WTC11 (cell line): ENCODE results near the gene SUPT3H. TPM values are rescaled to one million over a fixed set of nuclear protein-coding genes. Genes with fewer than 3 reads are reported as not detected.

ENCODE experiments used
- ATAC-seq: fragments of 200-7000 bp; cut with Tn5 transposase; 2 replicates; pipeline ENCODE4 v1.10.0; 2021; ENCODE audit warnings: mild to moderate bottlenecking, moderate library complexity
- CTCF ChIA-PET: fragments of 300-600 bp; sonication (Branson Sonifier 250); formaldehyde crosslinking; loops from one replicate; lab custom pipeline; 2021; ENCODE audit warnings: antibody characterized with exemption; lab: Charles Lee
- POLR2A ChIA-PET: fragments of 350-600 bp; sonication (Branson Sonifier 250); formaldehyde crosslinking; loops from one replicate; lab custom pipeline; 2021; ENCODE audit warnings: antibody characterized with exemption; lab: Charles Lee
- DNase-seq: peaks from one replicate; pipeline ENCODE4 v3.0.0; 2021; ENCODE audit warnings: low spot score
- H3K27ac Mint-ChIP-seq: 2 replicates; pipeline ENCODE4 v1.8.0; 2021; ENCODE audit warnings: mixed read lengths
- H3K27me3 Mint-ChIP-seq: 2 replicates; pipeline ENCODE4 v1.8.0; 2021; ENCODE audit warnings: low read depth, mild to moderate bottlenecking, moderate library complexity, mixed read lengths
- H3K36me3 Mint-ChIP-seq: 2 replicates; pipeline ENCODE4 v1.8.0; 2021; ENCODE audit warnings: mixed read lengths
- H3K4me1 Mint-ChIP-seq: 2 replicates; pipeline ENCODE4 v1.8.0; 2022; ENCODE audit warnings: mixed read lengths
- H3K4me3 Mint-ChIP-seq: 2 replicates; pipeline ENCODE4 v1.8.0; 2021; ENCODE audit warnings: mild to moderate bottlenecking, moderate library complexity, mixed read lengths
- H3K9me3 Mint-ChIP-seq: 2 replicates; pipeline ENCODE4 v1.8.0; 2021; ENCODE audit warnings: mixed read lengths
- CBFB ChIP-seq: sonication (generic); formaldehyde crosslinking; IDR thresholded peaks from 2 replicates; pipeline ENCODE4 v1.8.1; 2022; ENCODE audit warnings: mild to moderate bottlenecking, low read depth, missing genetic modification reagents
- ETV6 ChIP-seq: sonication (generic); formaldehyde crosslinking; IDR thresholded peaks from 2 replicates; pipeline ENCODE4 v1.8.1; 2022; ENCODE audit warnings: mild to moderate bottlenecking, missing genetic modification reagents
- GRHL2 ChIP-seq: fragments of 250-450 bp; sonication (Bioruptor Pico); IDR thresholded peaks from 2 replicates; pipeline ENCODE4 v1.8.0; 2022; ENCODE audit warnings: mild to moderate bottlenecking, moderate library complexity; ENCODE audit not compliant: insufficient replicate concordance, severe bottlenecking
- IRF1 ChIP-seq: sonication (generic); formaldehyde crosslinking; IDR thresholded peaks from 2 replicates; pipeline ENCODE4 v1.8.0; 2023; ENCODE audit warnings: missing genetic modification reagents
- NFE2L1 ChIP-seq: sonication (generic); formaldehyde crosslinking; IDR thresholded peaks from 2 replicates; pipeline ENCODE4 v1.8.1; 2023; ENCODE audit warnings: missing genetic modification reagents
- OVOL2 ChIP-seq: fragments of 250-450 bp; sonication (Bioruptor Pico); IDR thresholded peaks from 2 replicates; pipeline ENCODE4 v1.9.0; 2021; ENCODE audit warnings: mild to moderate bottlenecking, borderline replicate concordance
- PRRX2 ChIP-seq: fragments of 250-450 bp; sonication (Bioruptor Pico); IDR thresholded peaks from 2 replicates; pipeline ENCODE4 v1.8.0; 2021; ENCODE audit warnings: mild to moderate bottlenecking
- SMAD4 ChIP-seq: sonication (generic); formaldehyde crosslinking; IDR thresholded peaks from 2 replicates; pipeline ENCODE4 v1.8.0; 2022; ENCODE audit warnings: mild to moderate bottlenecking, missing genetic modification reagents
- TEAD4 ChIP-seq: sonication (generic); formaldehyde crosslinking; IDR thresholded peaks from 2 replicates; pipeline ENCODE4 v1.8.0; 2022; ENCODE audit warnings: mild to moderate bottlenecking, missing genetic modification reagents
- USF2 ChIP-seq: sonication (generic); formaldehyde crosslinking; IDR thresholded peaks from 2 replicates; pipeline ENCODE4 v1.8.1; 2023; ENCODE audit warnings: mild to moderate bottlenecking, missing genetic modification reagents, moderate library complexity
- ZNF121 ChIP-seq: sonication (generic); formaldehyde crosslinking; IDR thresholded peaks from 2 replicates; pipeline ENCODE4 v1.8.0; 2023; ENCODE audit warnings: missing genetic modification reagents
- ZNF317 ChIP-seq: sonication (generic); formaldehyde crosslinking; IDR thresholded peaks from 2 replicates; pipeline ENCODE4 v1.8.1; 2023; ENCODE audit warnings: low read depth, mild to moderate bottlenecking, moderate library complexity, missing genetic modification reagents, borderline replicate concordance
- ZNF396 ChIP-seq: fragments of 250-450 bp; sonication (Bioruptor Pico); IDR thresholded peaks from 2 replicates; pipeline ENCODE4 v1.8.0; 2021; ENCODE audit warnings: mild to moderate bottlenecking, moderate library complexity, borderline replicate concordance
- ZNF671 ChIP-seq: fragments of 250-450 bp; sonication (Bioruptor Pico); IDR thresholded peaks from 2 replicates; pipeline ENCODE4 v1.8.0; 2021; ENCODE audit warnings: mild to moderate bottlenecking
- total RNA-seq: library from RNA; stranded (reverse); gene quantifications from 3 replicates; pipeline ENCODE4 v1.2.3, GENCODE V29; 2021
- TF ChIP-seq, protein P1 (sequence below): sonication (generic); formaldehyde crosslinking; IDR thresholded peaks from 2 replicates; pipeline ENCODE4 v1.8.0; 2022; ENCODE audit warnings: missing genetic modification reagents
- TF ChIP-seq, protein P2 (sequence below): sonication (generic); formaldehyde crosslinking; IDR thresholded peaks from 2 replicates; pipeline ENCODE4 v1.8.1; 2022; ENCODE audit warnings: low read depth, mild to moderate bottlenecking, moderate library complexity, missing genetic modification reagents, borderline replicate concordance
- TF ChIP-seq, protein P3 (sequence below): sonication (generic); formaldehyde crosslinking; IDR thresholded peaks from 2 replicates; pipeline ENCODE4 v1.8.0; 2022; ENCODE audit warnings: mild to moderate bottlenecking, missing genetic modification reagents
- TF ChIP-seq, protein P4 (sequence below): sonication (generic); formaldehyde crosslinking; IDR thresholded peaks from 2 replicates; pipeline ENCODE4 v1.8.1; 2023; ENCODE audit warnings: mild to moderate bottlenecking, missing genetic modification reagents, moderate library complexity

Gene SUPT3H
- total RNA-seq, 1 experiment from 2014 or later, result 15.3 TPM

GRCh38 chr6:45302832-45303231, 74.9 kb downstream of the SUPT3H start:
- TF ChIP-seq CBFB (CRISPR knock-in tag), result no peak
- TF ChIP-seq, protein P1, sequence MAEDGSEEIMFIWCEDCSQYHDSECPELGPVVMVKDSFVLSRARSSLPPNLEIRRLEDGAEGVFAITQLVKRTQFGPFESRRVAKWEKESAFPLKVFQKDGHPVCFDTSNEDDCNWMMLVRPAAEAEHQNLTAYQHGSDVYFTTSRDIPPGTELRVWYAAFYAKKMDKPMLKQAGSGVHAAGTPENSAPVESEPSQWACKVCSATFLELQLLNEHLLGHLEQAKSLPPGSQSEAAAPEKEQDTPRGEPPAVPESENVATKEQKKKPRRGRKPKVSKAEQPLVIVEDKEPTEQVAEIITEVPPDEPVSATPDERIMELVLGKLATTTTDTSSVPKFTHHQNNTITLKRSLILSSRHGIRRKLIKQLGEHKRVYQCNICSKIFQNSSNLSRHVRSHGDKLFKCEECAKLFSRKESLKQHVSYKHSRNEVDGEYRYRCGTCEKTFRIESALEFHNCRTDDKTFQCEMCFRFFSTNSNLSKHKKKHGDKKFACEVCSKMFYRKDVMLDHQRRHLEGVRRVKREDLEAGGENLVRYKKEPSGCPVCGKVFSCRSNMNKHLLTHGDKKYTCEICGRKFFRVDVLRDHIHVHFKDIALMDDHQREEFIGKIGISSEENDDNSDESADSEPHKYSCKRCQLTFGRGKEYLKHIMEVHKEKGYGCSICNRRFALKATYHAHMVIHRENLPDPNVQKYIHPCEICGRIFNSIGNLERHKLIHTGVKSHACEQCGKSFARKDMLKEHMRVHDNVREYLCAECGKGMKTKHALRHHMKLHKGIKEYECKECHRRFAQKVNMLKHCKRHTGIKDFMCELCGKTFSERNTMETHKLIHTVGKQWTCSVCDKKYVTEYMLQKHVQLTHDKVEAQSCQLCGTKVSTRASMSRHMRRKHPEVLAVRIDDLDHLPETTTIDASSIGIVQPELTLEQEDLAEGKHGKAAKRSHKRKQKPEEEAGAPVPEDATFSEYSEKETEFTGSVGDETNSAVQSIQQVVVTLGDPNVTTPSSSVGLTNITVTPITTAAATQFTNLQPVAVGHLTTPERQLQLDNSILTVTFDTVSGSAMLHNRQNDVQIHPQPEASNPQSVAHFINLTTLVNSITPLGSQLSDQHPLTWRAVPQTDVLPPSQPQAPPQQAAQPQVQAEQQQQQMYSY (CRISPR knock-in tag), result no peak
- TF ChIP-seq, protein P2, sequence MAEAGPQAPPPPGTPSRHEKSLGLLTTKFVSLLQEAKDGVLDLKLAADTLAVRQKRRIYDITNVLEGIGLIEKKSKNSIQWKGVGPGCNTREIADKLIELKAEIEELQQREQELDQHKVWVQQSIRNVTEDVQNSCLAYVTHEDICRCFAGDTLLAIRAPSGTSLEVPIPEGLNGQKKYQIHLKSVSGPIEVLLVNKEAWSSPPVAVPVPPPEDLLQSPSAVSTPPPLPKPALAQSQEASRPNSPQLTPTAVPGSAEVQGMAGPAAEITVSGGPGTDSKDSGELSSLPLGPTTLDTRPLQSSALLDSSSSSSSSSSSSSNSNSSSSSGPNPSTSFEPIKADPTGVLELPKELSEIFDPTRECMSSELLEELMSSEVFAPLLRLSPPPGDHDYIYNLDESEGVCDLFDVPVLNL, result no peak
- no peak for TF ChIP-seq ETV6 (CRISPR knock-in tag)
- TF ChIP-seq GRHL2 (CRISPR knock-in tag), result no peak
- no peak for TF ChIP-seq PRRX2 (CRISPR knock-in tag)
- TF ChIP-seq NFE2L1, result no peak
- no peak for TF ChIP-seq ZNF396 (CRISPR knock-in tag)
- no peak for TF ChIP-seq USF2 (CRISPR knock-in tag)
- TF ChIP-seq SMAD4, result no peak
- TF ChIP-seq ZNF121 (CRISPR knock-in tag), result no peak
- TF ChIP-seq, protein P3, sequence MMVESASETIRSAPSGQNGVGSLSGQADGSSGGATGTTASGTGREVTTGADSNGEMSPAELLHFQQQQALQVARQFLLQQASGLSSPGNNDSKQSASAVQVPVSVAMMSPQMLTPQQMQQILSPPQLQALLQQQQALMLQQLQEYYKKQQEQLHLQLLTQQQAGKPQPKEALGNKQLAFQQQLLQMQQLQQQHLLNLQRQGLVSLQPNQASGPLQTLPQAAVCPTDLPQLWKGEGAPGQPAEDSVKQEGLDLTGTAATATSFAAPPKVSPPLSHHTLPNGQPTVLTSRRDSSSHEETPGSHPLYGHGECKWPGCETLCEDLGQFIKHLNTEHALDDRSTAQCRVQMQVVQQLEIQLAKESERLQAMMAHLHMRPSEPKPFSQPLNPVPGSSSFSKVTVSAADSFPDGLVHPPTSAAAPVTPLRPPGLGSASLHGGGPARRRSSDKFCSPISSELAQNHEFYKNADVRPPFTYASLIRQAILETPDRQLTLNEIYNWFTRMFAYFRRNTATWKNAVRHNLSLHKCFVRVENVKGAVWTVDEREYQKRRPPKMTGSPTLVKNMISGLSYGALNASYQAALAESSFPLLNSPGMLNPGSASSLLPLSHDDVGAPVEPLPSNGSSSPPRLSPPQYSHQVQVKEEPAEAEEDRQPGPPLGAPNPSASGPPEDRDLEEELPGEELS (CRISPR knock-in tag), result no peak
- TF ChIP-seq TEAD4 (CRISPR knock-in tag), result no peak
- no peak for TF ChIP-seq IRF1 (CRISPR knock-in tag)
- no peak for TF ChIP-seq OVOL2 (CRISPR knock-in tag)
- TF ChIP-seq, protein P4, sequence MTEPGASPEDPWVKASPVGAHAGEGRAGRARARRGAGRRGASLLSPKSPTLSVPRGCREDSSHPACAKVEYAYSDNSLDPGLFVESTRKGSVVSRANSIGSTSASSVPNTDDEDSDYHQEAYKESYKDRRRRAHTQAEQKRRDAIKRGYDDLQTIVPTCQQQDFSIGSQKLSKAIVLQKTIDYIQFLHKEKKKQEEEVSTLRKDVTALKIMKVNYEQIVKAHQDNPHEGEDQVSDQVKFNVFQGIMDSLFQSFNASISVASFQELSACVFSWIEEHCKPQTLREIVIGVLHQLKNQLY, result no peak
- TF ChIP-seq ZNF317, result no peak
- no peak for TF ChIP-seq ZNF671 (CRISPR knock-in tag)
- ATAC-seq, result no peak
- no peak overlapping the region for H3K4me3 Mint-ChIP-seq
- DNase-seq, result no peak
- peaks cover 3% of the 10 kb centered on the region for H3K4me1 Mint-ChIP-seq
- H3K27ac Mint-ChIP-seq, result no peak overlapping the region
- H3K9me3 Mint-ChIP-seq, result peaks cover 34% of the 10 kb centered on the region
- H3K27me3 Mint-ChIP-seq, result peaks cover 3% of the 10 kb centered on the region; the same call in 1 of the 2 replicates
- ChIA-PET CTCF (no interaction called here), POLR2A (no interaction called here)
- peaks cover 29% of the 10 kb centered on the region for H3K36me3 Mint-ChIP-seq
